IMR-90 (cell line): ENCODE data around the gene CSH1. TPM values are rescaled to one million over a fixed set of nuclear protein-coding genes. Genes with fewer than 3 reads are reported as not detected.
"Not testable (repeated sequence)": the region's sequence is repeated elsewhere in the genome, so short reads cannot be mapped to it uniquely, and the experiment has no call there.

Source experiments
- ATAC-seq: fragments of 200-7000 bp; cut with Tn5 transposase; 2 replicates; pipeline ENCODE4 v1.9.1; 2020; ENCODE audit warnings: low read depth, mild to moderate bottlenecking, moderate library complexity
- BruUV-seq: library from RNA; stranded (reverse); fragments of 400-500 nt; replicated peaks from 2 replicates; lab custom pipeline; 2021; lab: Mats Ljungman, UMichigan
- CTCF ChIA-PET: fragments of 300-600 bp; formaldehyde crosslinking; extraction: SDS; loops from one replicate; lab custom pipeline; 2021; ENCODE audit warnings: antibody characterized with exemption; lab: Yijun Ruan, JAX
- POLR2A ChIA-PET: fragments of 300-600 bp; sonication (Branson Sonifier 250); formaldehyde crosslinking; loops from one replicate; lab custom pipeline; 2022; ENCODE audit warnings: antibody characterized with exemption; ENCODE audit not compliant: unreplicated experiment; lab: Charles Lee
- DNase-seq: peaks from one replicate; pipeline ENCODE4 v3.0.0; 2013
- H2AFZ ChIP-seq: replicated peaks from 2 replicates; pipeline ENCODE3; 2013; ENCODE audit warnings: low read length, mild to moderate bottlenecking; ENCODE audit not compliant: poor library complexity
- H2AK5ac ChIP-seq: 2 replicates; pipeline ENCODE4 v1.6.1; 2013; ENCODE audit warnings: low read depth, low read length, inconsistent platforms
- H2AK9ac ChIP-seq: replicated peaks from 2 replicates; pipeline ENCODE3; 2013; ENCODE audit warnings: mild to moderate bottlenecking, low read depth, low read length, moderate library complexity; ENCODE audit not compliant: poor library complexity
- H2BK120ac ChIP-seq: 2 replicates; pipeline ENCODE4 v1.6.1; 2013; ENCODE audit warnings: low read depth, low read length, inconsistent platforms
- H2BK15ac ChIP-seq: 3 replicates; pipeline ENCODE4 v1.6.1; 2013; ENCODE audit warnings: low read depth, low read length, inconsistent platforms
- H2BK20ac ChIP-seq: 2 replicates; pipeline ENCODE4 v1.6.1; 2013; ENCODE audit warnings: low read depth, mild to moderate bottlenecking, inconsistent platforms, low read length, moderate library complexity
- H2BK5ac ChIP-seq: 2 replicates; pipeline ENCODE4 v1.6.1; 2013; ENCODE audit warnings: mild to moderate bottlenecking, low read depth, low read length, inconsistent platforms; ENCODE audit not compliant: poor library complexity, severe bottlenecking
- H3K14ac ChIP-seq: replicated peaks from 2 replicates; pipeline ENCODE4 v1.6.1; 2013; ENCODE audit warnings: low read depth, low read length, inconsistent platforms
- H3K18ac ChIP-seq: 2 replicates; pipeline ENCODE4 v1.6.1; 2013; ENCODE audit warnings: low read depth, low read length, control low read depth
- H3K23ac ChIP-seq: 2 replicates; pipeline ENCODE4 v1.6.1; 2013; ENCODE audit warnings: low read depth, low read length, inconsistent platforms
- H3K27ac ChIP-seq: 2 replicates; pipeline ENCODE4 v1.5.1; 2013; ENCODE audit warnings: mild to moderate bottlenecking, control low read depth, low read length; ENCODE audit not compliant: insufficient read depth
- H3K27me3 ChIP-seq: 2 replicates; pipeline ENCODE4 v1.6.1; 2013; ENCODE audit warnings: low read length; ENCODE audit not compliant: control insufficient read depth, insufficient read depth
- H3K36me3 ChIP-seq: 2 replicates; pipeline ENCODE4 v1.6.1; 2013; ENCODE audit warnings: low read length, mixed read lengths; ENCODE audit not compliant: control insufficient read depth, insufficient read depth
- H3K4ac ChIP-seq: 2 replicates; pipeline ENCODE4 v1.6.1; 2013; ENCODE audit warnings: low read depth, low read length, inconsistent platforms
- H3K4me1 ChIP-seq: 2 replicates; pipeline ENCODE4 v1.6.1; 2013; ENCODE audit warnings: low read length, mixed read lengths; ENCODE audit not compliant: control insufficient read depth, insufficient read depth
- H3K4me2 ChIP-seq: 2 replicates; pipeline ENCODE4 v1.6.1; 2013; ENCODE audit warnings: low read depth, mild to moderate bottlenecking, control low read depth, low read length, moderate library complexity
- H3K4me3 ChIP-seq: 2 replicates; pipeline ENCODE4 v1.5.1; 2013; ENCODE audit warnings: low read depth, mild to moderate bottlenecking, control low read depth, low read length, moderate library complexity; ENCODE audit not compliant: insufficient read depth
- H3K56ac ChIP-seq: 2 replicates; pipeline ENCODE4 v1.6.1; 2013; ENCODE audit warnings: low read length, inconsistent platforms; ENCODE audit not compliant: insufficient read depth; ENCODE audit errors: extremely low read depth
- H3K79me1 ChIP-seq, 2 experiments: 2 replicates each; pipeline ENCODE4 v1.6.1; 2013; ENCODE audit warnings: low read length in 2 of 2, inconsistent platforms in 1 of 2, low read depth in 1 of 2
- H3K9ac ChIP-seq: 2 replicates; pipeline ENCODE4 v1.6.1; 2013; ENCODE audit warnings: low read depth, low read length, control low read depth
- H3K9me1 ChIP-seq: 2 replicates; pipeline ENCODE4 v1.6.1; 2013; ENCODE audit warnings: low read length, inconsistent platforms; ENCODE audit not compliant: insufficient read depth
- H3K9me3 ChIP-seq: 2 replicates; pipeline ENCODE4 v1.6.1; 2013; ENCODE audit warnings: low read length; ENCODE audit not compliant: control insufficient read depth, insufficient read depth
- H4K20me1 ChIP-seq: 2 replicates; pipeline ENCODE4 v1.6.1; 2013; ENCODE audit warnings: low read length, inconsistent platforms; ENCODE audit not compliant: insufficient read depth
- H4K5ac ChIP-seq: 2 replicates; pipeline ENCODE4 v1.6.1; 2013; ENCODE audit warnings: mild to moderate bottlenecking, low read depth, low read length, control low read depth
- H4K8ac ChIP-seq, 2 experiments: 2 replicates each; pipeline ENCODE4 v1.6.1; 2013; ENCODE audit warnings: low read depth in 2 of 2, low read length in 2 of 2, control low read depth in 1 of 2, inconsistent platforms in 1 of 2
- H4K91ac ChIP-seq: 2 replicates; pipeline ENCODE4 v1.6.1; 2013; ENCODE audit warnings: low read depth, low read length, inconsistent platforms; ENCODE audit not compliant: insufficient read depth
- CTCF ChIP-seq: conservative IDR thresholded peaks from 2 replicates; pipeline ENCODE4 v1.5.1; 2012; ENCODE audit warnings: mild to moderate bottlenecking, low read depth, low read length, improper control_type of control experiment
- WGBS, 2 experiments: methylation state at CpG; one replicate each; pipeline versions ENCODE4 v1.1.5 to v1.1.7; 2013; ENCODE audit warnings: missing lambda C conversion rate in 2 of 2; ENCODE audit not compliant: insufficient read length in 1 of 2; ENCODE audit errors: extremely low coverage in 2 of 2; 5-methylcytosine and 5-hydroxymethylcytosine counted together
- dilution Hi-C: fragments of 300-500 bp; cut with HindIII; formaldehyde crosslinking; loops from one replicate; pipeline ENCODE4 v1.14.3; 2018; ENCODE audit warnings: low sequenced_read_pairs; ENCODE audit not compliant: unreplicated experiment
- in situ Hi-C: fragments of 300-500 bp; cut with MboI; formaldehyde crosslinking; loops from 3 replicates; pipeline ENCODE4 v1.14.3; 2019; ENCODE audit warnings: low sequenced_read_pairs, inconsistent platforms, mixed read lengths
- intact Hi-C: fragments of 100-400 bp; cut with micrococcal nuclease; formaldehyde crosslinking; loops from 2 replicates; pipeline ENCODE4 v1.10.0; 2022
- polyA plus RNA-seq, 3 experiments: library from polyadenylated mRNA; depleted of rRNA; stranded (reverse); fragments of >200 nt; gene quantifications; 2 replicates each; pipeline ENCODE4 v1.2.3, GENCODE V29; 2012; ENCODE audit warnings: low replicate concordance in 1 of 3
- total RNA-seq: library from RNA; depleted of rRNA; stranded (reverse); fragments of >200 nt; gene quantifications from 2 replicates; pipeline ENCODE4 v1.2.3, GENCODE V29; 2012

Gene CSH1
- total and polyA plus RNA-seq, 2 of the 4 experiments (the other 2 are of a cell fraction) = not detected

- H3K4me3 ChIP-seq, H3K14ac ChIP-seq, H2AK9ac ChIP-seq, H2BK120ac ChIP-seq, H3K9ac ChIP-seq, BruUV-seq, H4K20me1 ChIP-seq, H4K5ac ChIP-seq, H3K4me1 ChIP-seq, H3K9me3 ChIP-seq, H2AFZ ChIP-seq, H3K4ac ChIP-seq, H4K8ac ChIP-seq, H4K91ac ChIP-seq, H2BK15ac ChIP-seq, H3K56ac ChIP-seq, H2BK5ac ChIP-seq, dilution Hi-C loops, H3K9me1 ChIP-seq, H3K36me3 ChIP-seq, H2BK20ac ChIP-seq, in situ Hi-C loops, POLR2A ChIA-PET, intact Hi-C loops, H3K18ac ChIP-seq, H3K23ac ChIP-seq, H3K27ac ChIP-seq, H3K4me2 ChIP-seq, H2AK5ac ChIP-seq, H3K79me1 ChIP-seq: not testable (repeated sequence)
- CTCF ChIA-PET = interaction anchor here (0.6 to 0.7 kb wide), 2 partner anchors 23 to 32 kb away, joined by 3 to 6 read pairs; no protein-coding TSS in a partner anchor
- peak; percentile 37 for TF ChIP-seq CTCF
- ATAC-seq (peak; percentile 90), DNase-seq (peak; percentile 4)
- peaks cover 20% of the 10 kb centered on the region for H3K27me3 ChIP-seq
- WGBS, 2 experiments = no CpG with 5 or more reads among the region's 13 CpGs
Measured at GRCh38 chr17:63889026-63889848, 7.1 kb downstream of the CSH1 start.

- WGBS, 2 experiments = 92% methylated on average over 2 of the region's 11 CpGs; no CpG with 5 or more reads in 1 of the 2 experiments
- CTCF ChIA-PET, H3K56ac ChIP-seq, H2BK20ac ChIP-seq, in situ Hi-C loops, intact Hi-C loops, H2AFZ ChIP-seq, dilution Hi-C loops, H3K36me3 ChIP-seq, H3K4ac ChIP-seq, H3K9me3 ChIP-seq, H3K79me1 ChIP-seq, H3K14ac ChIP-seq, H4K91ac ChIP-seq, H3K9me1 ChIP-seq, H4K5ac ChIP-seq, H2AK5ac ChIP-seq, POLR2A ChIA-PET, H3K4me3 ChIP-seq, H2BK5ac ChIP-seq, DNase-seq, H2BK15ac ChIP-seq, ATAC-seq, H4K8ac ChIP-seq, H3K18ac ChIP-seq, H3K23ac ChIP-seq, H3K4me1 ChIP-seq, H2AK9ac ChIP-seq, BruUV-seq, H4K20me1 ChIP-seq, H2BK120ac ChIP-seq, H3K4me2 ChIP-seq, H3K27ac ChIP-seq, H3K9ac ChIP-seq: not testable (repeated sequence)
- peaks cover 18% of the 10 kb centered on the region for H3K27me3 ChIP-seq
Measured at GRCh38 chr17:63885119-63885518, 11.3 kb downstream of the CSH1 start.
